NCI-H526 (cell line): ENCODE measurements around the gene DCUN1D2.

Experiments
- DNase-seq, 2 experiments: peaks; one replicate each; lab custom pipeline; 2025; lab: John Stamatoyannopoulos, UW

Gene DCUN1D2

GRCh38 chr13:113407103-113407530, 83.4 kb downstream of the DCUN1D2 start:
- DNase-seq = no peak

DNA sequence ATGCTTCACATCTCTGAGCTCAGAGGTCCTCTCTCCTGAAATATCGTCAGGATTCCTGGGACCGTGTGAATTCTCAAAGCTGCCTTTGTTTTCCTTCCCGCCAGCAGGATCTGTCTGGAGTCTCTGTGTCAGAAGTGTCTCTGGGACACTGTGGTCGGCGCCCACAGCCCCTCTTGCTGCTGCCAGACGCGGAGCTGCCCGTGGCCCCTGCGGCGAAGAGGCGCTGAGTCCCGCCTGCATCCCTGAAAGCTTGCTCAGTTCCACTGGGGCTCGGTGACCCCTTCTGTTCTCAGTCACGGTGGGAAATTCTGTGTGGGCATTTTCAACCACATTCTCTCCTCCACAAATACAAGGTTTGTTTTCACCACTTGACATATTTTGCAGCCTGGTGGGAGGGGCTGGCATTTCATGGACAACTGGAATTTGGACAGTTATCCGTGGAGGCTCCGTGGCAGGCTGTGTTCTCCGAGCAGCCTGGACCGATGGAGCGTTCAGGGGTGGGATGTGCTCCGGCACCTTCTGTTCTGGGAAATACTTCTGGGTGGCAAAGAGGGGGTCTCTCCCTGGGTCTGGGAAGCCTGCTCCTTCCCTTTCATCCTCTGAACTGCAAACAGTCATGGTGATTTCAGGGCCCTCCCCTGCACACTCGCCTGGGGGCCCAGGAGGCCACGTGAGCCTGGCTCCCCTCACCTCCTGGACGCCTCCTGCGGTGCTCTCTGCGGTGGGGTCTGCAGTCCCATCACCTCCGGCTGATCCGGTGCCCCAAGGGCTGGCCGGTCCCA, 84.0 kb downstream of the DCUN1D2 start:
- DNase-seq = no peak
